ENCODE data around the gene SNED1. TPM values are rescaled to one million over a fixed set of nuclear protein-coding genes. Genes with fewer than 3 reads are reported as not detected.

The SNED1 gene
- total RNA-seq, 1 donor from 2014 or later, result 6.1 TPM

- Histone ChIP-seq H3K36me3 (no peaks in the 10 kb centered on the region), H3K4me1 (peaks cover 20% of the 10 kb centered on the region), H3K27ac (replicated peaks) (no peak overlapping the region), H3K9me3 (replicated peaks) (no peaks in the 10 kb centered on the region), H3K27me3 (ENCODE audit: low read depth) (no peaks in the 10 kb centered on the region), H3K4me3 (no peak overlapping the region)
- no peak for TF ChIP-seq CTCF (IDR thresholded peaks at IDR 0.05; ENCODE audit: borderline replicate concordance)
- peak; percentile 71 for DNase-seq
- intact Hi-C loops (cut with micrococcal nuclease), result no loop called here
Observed at GRCh38 chr2:240952496-240953246, 45.7 kb upstream of the SNED1 start.

DNA sequence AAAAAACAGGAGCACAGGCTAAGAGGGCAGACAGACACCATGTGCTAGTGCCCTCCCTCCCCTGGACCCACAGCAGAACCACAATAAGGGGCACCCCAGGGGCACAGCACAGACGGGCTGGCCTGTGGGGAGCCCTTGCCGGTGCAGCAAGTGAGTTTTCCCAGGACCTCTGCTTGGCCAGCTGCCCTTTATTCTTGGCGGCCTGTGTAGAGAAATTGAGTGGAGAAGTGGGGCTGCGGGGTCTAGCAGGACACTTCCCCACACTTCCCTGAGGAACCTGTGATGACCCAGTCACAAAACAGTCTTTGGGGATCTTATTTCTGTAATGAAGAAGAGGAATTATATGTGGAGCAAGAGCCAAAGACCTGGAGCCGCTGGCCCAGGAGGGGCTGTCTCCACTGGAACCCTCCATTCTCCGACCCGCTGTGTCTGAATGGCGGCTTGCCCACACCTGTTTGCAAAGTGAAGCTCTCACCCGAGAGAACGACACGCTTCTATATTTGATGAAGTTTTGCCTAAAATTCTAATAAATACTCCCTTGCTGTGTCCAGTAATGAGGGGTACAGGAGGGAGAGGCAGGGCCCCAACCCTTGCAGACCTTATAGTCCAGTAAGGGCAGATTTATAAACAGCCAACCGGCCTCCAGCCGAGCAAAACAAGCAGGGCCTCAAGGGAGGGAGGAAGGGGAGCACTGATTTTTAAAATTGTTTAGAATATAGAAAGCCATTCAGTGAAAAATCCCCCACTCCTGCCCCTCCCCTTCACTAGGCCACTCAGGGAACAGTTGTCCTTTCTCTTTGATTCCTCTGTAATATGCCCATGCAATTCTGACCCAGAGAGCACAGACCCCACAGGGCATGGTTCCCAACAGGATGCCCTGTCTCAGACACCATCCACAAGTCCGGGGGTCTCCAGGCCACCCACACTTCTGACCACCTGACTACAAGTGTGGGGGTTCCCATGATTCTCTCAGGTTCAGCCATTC is 44.7 kb upstream of the SNED1 start:
- peaks cover 29% of the 10 kb centered on the region for H3K4me1 ChIP-seq
- no peak for TF ChIP-seq CTCF (IDR thresholded peaks at IDR 0.05; ENCODE audit: borderline replicate concordance)
- H3K9me3 ChIP-seq (replicated peaks), result no peaks in the 10 kb centered on the region
- no peaks in the 10 kb centered on the region for H3K27me3 ChIP-seq (ENCODE audit: low read depth)
- intact Hi-C loops (cut with micrococcal nuclease), result no loop called here
- no peak overlapping the region for H3K4me3 ChIP-seq
- H3K36me3 ChIP-seq, result no peaks in the 10 kb centered on the region
- peak; percentile 7 for DNase-seq
- no peak overlapping the region for H3K27ac ChIP-seq (replicated peaks)

DNA sequence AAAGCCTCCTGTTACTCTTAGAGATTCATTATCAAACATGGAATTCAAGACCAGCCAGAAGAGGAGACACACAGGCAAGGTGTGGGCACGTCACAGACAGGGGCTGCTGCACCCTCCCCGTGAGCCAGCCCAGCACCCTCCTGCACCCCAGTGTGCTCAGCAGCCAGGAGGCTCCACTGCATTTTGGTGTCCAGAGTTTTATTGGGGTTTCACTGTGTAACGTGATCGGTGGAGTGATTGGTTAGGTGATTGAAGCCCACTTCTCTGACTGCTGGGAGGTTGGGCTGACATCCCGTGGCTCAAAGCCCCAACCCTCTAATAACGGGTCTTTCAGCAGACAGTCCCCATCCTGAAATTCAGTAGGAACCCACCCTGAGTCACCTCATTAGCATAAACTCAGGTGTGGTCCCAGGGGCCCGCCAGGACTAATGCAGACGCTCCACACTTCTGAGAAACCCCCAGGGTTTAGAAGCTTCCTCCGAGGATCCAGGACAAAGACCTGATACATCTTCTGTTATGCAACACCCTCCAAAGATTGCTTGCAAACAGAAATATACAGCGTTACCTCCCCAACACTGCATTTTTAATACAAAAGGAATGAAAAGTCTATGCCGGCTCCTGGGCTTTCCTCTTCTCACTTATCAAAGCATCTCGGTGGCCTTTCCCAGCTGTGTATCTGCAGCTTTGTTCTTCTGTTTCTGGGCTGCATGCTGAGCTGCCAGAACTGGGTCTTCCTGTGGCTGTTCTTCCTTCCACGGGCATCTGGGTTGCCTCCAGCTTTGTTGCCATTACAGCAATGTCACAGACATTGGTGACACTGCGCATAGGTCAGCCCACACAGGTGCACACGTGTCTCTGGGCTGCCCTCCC is 43.7 kb upstream of the SNED1 start:
- no peak for TF ChIP-seq CTCF (IDR thresholded peaks at IDR 0.05; ENCODE audit: borderline replicate concordance)
- no peak for DNase-seq
- intact Hi-C loops (cut with micrococcal nuclease), result no loop called here

DNA sequence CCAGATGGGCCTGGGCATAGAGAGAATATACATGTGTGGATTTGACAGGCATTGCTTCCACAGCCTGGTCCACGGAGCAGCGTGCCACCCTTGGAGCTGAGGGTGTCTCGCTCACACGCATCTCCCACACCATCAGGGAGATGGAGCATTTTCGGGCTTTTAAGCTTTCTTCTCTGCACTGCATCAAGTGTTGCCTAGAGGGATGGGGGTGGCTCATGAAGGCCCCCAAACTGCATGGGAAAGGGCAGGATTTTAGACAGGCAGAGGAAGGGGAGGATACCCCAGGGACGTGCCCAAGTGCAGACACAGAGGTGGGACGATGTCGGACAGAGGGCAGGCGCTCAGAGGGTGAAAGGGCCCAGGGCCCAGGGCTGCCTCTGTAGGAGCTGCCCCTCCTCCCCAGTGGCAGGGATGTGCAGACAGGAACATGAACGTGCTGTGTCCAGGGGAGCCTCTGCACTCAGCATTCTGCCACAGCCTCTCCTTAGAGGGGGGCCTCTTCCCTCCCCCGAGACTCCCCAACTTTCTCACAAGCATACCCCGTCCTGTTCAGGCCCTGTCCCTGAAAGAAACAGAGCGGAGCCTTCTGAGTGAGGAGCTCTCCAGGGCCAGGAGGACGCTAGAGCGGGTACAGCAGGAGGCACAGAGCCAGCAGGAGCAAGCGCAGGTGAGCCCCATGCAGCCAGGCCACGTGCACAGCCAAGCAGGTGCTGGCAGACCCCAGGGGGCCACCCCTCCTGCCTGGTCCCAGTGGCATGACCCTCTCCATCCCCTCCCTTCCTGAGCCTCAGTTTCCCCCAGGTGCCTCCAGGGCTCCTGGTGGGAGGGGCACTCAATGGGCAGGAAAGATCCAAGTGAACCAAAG is 42.9 kb upstream of the SNED1 start:
- H3K27me3 ChIP-seq (ENCODE audit: low read depth), result no peaks in the 10 kb centered on the region
- intact Hi-C loops (cut with micrococcal nuclease), result no loop called here

More for the DNA sequence above, 43.7 kb upstream of the SNED1 start:
- no peaks in the 10 kb centered on the region for H3K9me3 ChIP-seq (replicated peaks)
- no peak overlapping the region for H3K27ac ChIP-seq (replicated peaks)
- no peaks in the 10 kb centered on the region for H3K27me3 ChIP-seq (ENCODE audit: low read depth)
- no peaks in the 10 kb centered on the region for H3K36me3 ChIP-seq
- peaks cover 30% of the 10 kb centered on the region for H3K4me1 ChIP-seq
- no peak overlapping the region for H3K4me3 ChIP-seq

More for the DNA sequence above, 42.9 kb upstream of the SNED1 start:
- Histone ChIP-seq H3K4me3 (no peak overlapping the region), H3K4me1 (peaks cover 39% of the 10 kb centered on the region), H3K27ac (replicated peaks) (no peak overlapping the region), H3K36me3 (no peaks in the 10 kb centered on the region), H3K9me3 (replicated peaks) (no peaks in the 10 kb centered on the region)
- TF ChIP-seq CTCF (IDR thresholded peaks at IDR 0.05; ENCODE audit: borderline replicate concordance), result no peak
- no peak for DNase-seq

Data from left ventricle myocardium inferior (tissue), 1 donor.